Measurements from ENCODE around the gene ADAMTSL4. TPM values are rescaled to one million over a fixed set of nuclear protein-coding genes. Genes with fewer than 3 reads are reported as not detected.

Gene ADAMTSL4
- total and polyA plus RNA-seq, 5 donors from 2014 or later, result 0.12 to 0.22 TPM; not detected in 3

GRCh38 chr1:150575518-150576366 lies 26.5 kb downstream of the ADAMTSL4 start:
- peak overlapping the region; percentile 95 to 97 (median 96) for H3K27ac Mint-ChIP-seq
- H3K27me3 ChIP-seq (ENCODE audit: control insufficient read depth, insufficient read depth, low read length), result no peaks in the 10 kb centered on the region
- H3K36me3 Mint-ChIP-seq, result peaks cover 70% of the 10 kb centered on the region
- H3K27ac ChIP-seq (ENCODE audit: insufficient read depth, low read length, poor library complexity, severe bottlenecking), result peak overlapping the region; percentile 82
- peaks cover 57% of the 10 kb centered on the region for H3K4me1 ChIP-seq (ENCODE audit: control insufficient read depth, insufficient read depth, low read length, poor library complexity, severe bottlenecking)
- no peak for DNase-seq
- peaks cover 5 to 51% (median 31%) of the 10 kb centered on the region in 4 donors for H3K4me1 Mint-ChIP-seq
- H3K36me3 ChIP-seq (ENCODE audit: control insufficient read depth, insufficient read depth, low read length), result peaks cover 67% of the 10 kb centered on the region
- no peak for ATAC-seq (ENCODE audit: low read depth in 2 of 2)
- peak overlapping the region; percentile 99 for H3K4me3 ChIP-seq (ENCODE audit: low read depth, low read length)
- H3K27me3 Mint-ChIP-seq, result peaks cover 9% of the 10 kb centered on the region
- peak overlapping the region; percentile 98 to 100 (median 99) for H3K4me3 Mint-ChIP-seq
- H3K9me3 Mint-ChIP-seq, result peaks cover 0 to 3% (median 0%) of the 10 kb centered on the region in 7 donors
- H3K9me3 ChIP-seq (ENCODE audit: control insufficient read depth in 2 of 2, low read length in 2 of 2), result no peaks in the 10 kb centered on the region

- ATAC-seq (ENCODE audit: low read depth in 2 of 2) (no peak), DNase-seq (no peak)
- Mint-ChIP-seq H3K27ac (peak overlapping the region; percentile 95 to 98 (median 97)), H3K36me3 (peaks cover 65% of the 10 kb centered on the region), H3K4me1 (peaks cover 7 to 50% (median 32%) of the 10 kb centered on the region in 4 donors), H3K9me3 (peaks cover 0 to 3% (median 0%) of the 10 kb centered on the region in 7 donors), H3K4me3 (peak overlapping the region; percentile 98 to 100 (median 99)), H3K27me3 (peaks cover 9% of the 10 kb centered on the region)
- H3K36me3 ChIP-seq (ENCODE audit: control insufficient read depth, insufficient read depth, low read length), result peaks cover 64% of the 10 kb centered on the region
- H3K27me3 ChIP-seq (ENCODE audit: control insufficient read depth, insufficient read depth, low read length), result no peaks in the 10 kb centered on the region
- H3K4me1 ChIP-seq (ENCODE audit: control insufficient read depth, insufficient read depth, low read length, poor library complexity, severe bottlenecking), result peaks cover 51% of the 10 kb centered on the region
- H3K9me3 ChIP-seq (ENCODE audit: control insufficient read depth in 2 of 2, low read length in 2 of 2), result no peaks in the 10 kb centered on the region
- H3K4me3 ChIP-seq (ENCODE audit: low read depth, low read length), result peak overlapping the region; percentile 99
- peak overlapping the region; percentile 95 for H3K27ac ChIP-seq (ENCODE audit: insufficient read depth, low read length, poor library complexity, severe bottlenecking)
Observed at GRCh38 chr1:150576367-150576711, 27.1 kb downstream of the ADAMTSL4 start.

GRCh38 chr1:150576794-150577556 lies 27.8 kb downstream of the ADAMTSL4 start:
- peaks cover 0 to 3% (median 0%) of the 10 kb centered on the region in 7 donors for H3K9me3 Mint-ChIP-seq
- peak overlapping the region; percentile 99 for H3K4me3 ChIP-seq (ENCODE audit: low read depth, low read length)
- peaks cover 45% of the 10 kb centered on the region for H3K4me1 ChIP-seq (ENCODE audit: control insufficient read depth, insufficient read depth, low read length, poor library complexity, severe bottlenecking)

GRCh38 chr1:150577557-150578271 lies 28.5 kb downstream of the ADAMTSL4 start:
- peaks cover 61% of the 10 kb centered on the region for H3K36me3 Mint-ChIP-seq
- H3K4me3 ChIP-seq (ENCODE audit: low read depth, low read length), result peak overlapping the region; percentile 99
- no peaks in the 10 kb centered on the region for H3K9me3 ChIP-seq (ENCODE audit: control insufficient read depth in 2 of 2, low read length in 2 of 2)
- peak overlapping the region; percentile 97 to 99 (median 98) for H3K27ac Mint-ChIP-seq
- no peaks in the 10 kb centered on the region for H3K27me3 ChIP-seq (ENCODE audit: control insufficient read depth, insufficient read depth, low read length)
- peaks cover 38% of the 10 kb centered on the region for H3K4me1 ChIP-seq (ENCODE audit: control insufficient read depth, insufficient read depth, low read length, poor library complexity, severe bottlenecking)
- H3K27ac ChIP-seq (ENCODE audit: insufficient read depth, low read length, poor library complexity, severe bottlenecking), result peak overlapping the region; percentile 95
- H3K27me3 Mint-ChIP-seq, result peaks cover 9% of the 10 kb centered on the region
- ATAC-seq (ENCODE audit: low read depth in 2 of 2), result peak in 1 of 2 donors; percentile 16
- H3K36me3 ChIP-seq (ENCODE audit: control insufficient read depth, insufficient read depth, low read length), result peaks cover 59% of the 10 kb centered on the region
- peak in 2 of 3 donors; percentile 71 to 75 for DNase-seq
- H3K4me1 Mint-ChIP-seq, result peaks cover 11 to 45% (median 33%) of the 10 kb centered on the region in 4 donors
- H3K9me3 Mint-ChIP-seq, result peaks cover 0 to 3% (median 0%) of the 10 kb centered on the region in 7 donors
- peak overlapping the region; percentile 98 to 100 (median 99) for H3K4me3 Mint-ChIP-seq

More at GRCh38 chr1:150576794-150577556, 27.8 kb downstream of the ADAMTSL4 start:
- no peak for ATAC-seq (ENCODE audit: low read depth in 2 of 2)
- Mint-ChIP-seq H3K4me1 (peaks cover 7 to 46% (median 31%) of the 10 kb centered on the region in 4 donors), H3K27ac (peak overlapping the region; percentile 97 to 99 (median 98)), H3K4me3 (peak overlapping the region; percentile 98 to 100 (median 99)), H3K27me3 (peaks cover 9% of the 10 kb centered on the region), H3K36me3 (peaks cover 65% of the 10 kb centered on the region)
- peak overlapping the region; percentile 95 for H3K27ac ChIP-seq (ENCODE audit: insufficient read depth, low read length, poor library complexity, severe bottlenecking)
- no peaks in the 10 kb centered on the region for H3K27me3 ChIP-seq (ENCODE audit: control insufficient read depth, insufficient read depth, low read length)
- peaks cover 62% of the 10 kb centered on the region for H3K36me3 ChIP-seq (ENCODE audit: control insufficient read depth, insufficient read depth, low read length)
- DNase-seq, result peak in 1 of 3 donors; percentile 39
- H3K9me3 ChIP-seq (ENCODE audit: control insufficient read depth in 2 of 2, low read length in 2 of 2), result no peaks in the 10 kb centered on the region

GRCh38 chr1:150578272-150579109 lies 29.3 kb downstream of the ADAMTSL4 start:
- no peak for ATAC-seq (ENCODE audit: low read depth in 2 of 2)
- H3K4me3 ChIP-seq (ENCODE audit: low read depth, low read length), result peak overlapping the region; percentile 99

GRCh38 chr1:150579110-150579944 lies 30.1 kb downstream of the ADAMTSL4 start, which contains the start of gene MCL1:
Gene MCL1 (minus strand): TSS chr1:150579610. CDS start chr1:150579530, 80 bp downstream.
- peaks cover 0 to 3% (median 0%) of the 10 kb centered on the region in 7 donors for H3K9me3 Mint-ChIP-seq
- H3K27me3 ChIP-seq (ENCODE audit: control insufficient read depth, insufficient read depth, low read length), result no peaks in the 10 kb centered on the region
- H3K27me3 Mint-ChIP-seq, result peaks cover 9% of the 10 kb centered on the region
- H3K4me3 Mint-ChIP-seq, result peak within 1 kb of the TSS; percentile 98 to 100 (median 99)
- peaks cover 47% of the 10 kb centered on the region for H3K36me3 Mint-ChIP-seq
- peaks cover 22% of the 10 kb centered on the region for H3K4me1 ChIP-seq (ENCODE audit: control insufficient read depth, insufficient read depth, low read length, poor library complexity, severe bottlenecking)
- peak within 1 kb of the TSS; percentile 95 for H3K27ac ChIP-seq (ENCODE audit: insufficient read depth, low read length, poor library complexity, severe bottlenecking)
- H3K36me3 ChIP-seq (ENCODE audit: control insufficient read depth, insufficient read depth, low read length), result peaks cover 45% of the 10 kb centered on the region
- peak within 1 kb of the TSS; percentile 99 for H3K4me3 ChIP-seq (ENCODE audit: low read depth, low read length)
- DNase-seq, result peak; percentile 82 to 95 (median 83)
- H3K9me3 ChIP-seq (ENCODE audit: control insufficient read depth in 2 of 2, low read length in 2 of 2), result no peaks in the 10 kb centered on the region
- H3K27ac Mint-ChIP-seq, result peak within 1 kb of the TSS; percentile 97 to 99 (median 98)
- H3K4me1 Mint-ChIP-seq, result peaks cover 11 to 33% (median 25%) of the 10 kb centered on the region in 4 donors
- ATAC-seq (ENCODE audit: low read depth in 2 of 2), result peak; percentile 82 to 88

More at GRCh38 chr1:150578272-150579109, 29.3 kb downstream of the ADAMTSL4 start:
- peak overlapping the region; percentile 95 for H3K27ac ChIP-seq (ENCODE audit: insufficient read depth, low read length, poor library complexity, severe bottlenecking)
- Mint-ChIP-seq H3K27ac (peak overlapping the region; percentile 97 to 99 (median 98)), H3K36me3 (peaks cover 53% of the 10 kb centered on the region), H3K4me3 (peak overlapping the region; percentile 98 to 100 (median 99)), H3K4me1 (peaks cover 11 to 37% (median 28%) of the 10 kb centered on the region in 4 donors), H3K27me3 (peaks cover 9% of the 10 kb centered on the region), H3K9me3 (peaks cover 0 to 3% (median 0%) of the 10 kb centered on the region in 7 donors)
- H3K36me3 ChIP-seq (ENCODE audit: control insufficient read depth, insufficient read depth, low read length), result peaks cover 52% of the 10 kb centered on the region
- no peaks in the 10 kb centered on the region for H3K27me3 ChIP-seq (ENCODE audit: control insufficient read depth, insufficient read depth, low read length)
- no peaks in the 10 kb centered on the region for H3K9me3 ChIP-seq (ENCODE audit: control insufficient read depth in 2 of 2, low read length in 2 of 2)
- DNase-seq, result peak in 2 of 3 donors; percentile 42 to 55
- H3K4me1 ChIP-seq (ENCODE audit: control insufficient read depth, insufficient read depth, low read length, poor library complexity, severe bottlenecking), result peaks cover 30% of the 10 kb centered on the region

Measured in CD4-positive, CD25-positive, alpha-beta regulatory T cell (primary cell).